ENCODE data around the gene SGPL1. TPM values are rescaled to one million over a fixed set of nuclear protein-coding genes. Genes with fewer than 3 reads are reported as not detected.

Gene SGPL1
- total RNA-seq, 2 experiments from 2014 or later = 15.1 to 16.9 TPM

- no peaks in the 10 kb centered on the region for H3K9me3 Mint-ChIP-seq
- POLR2A ChIA-PET = interaction anchor here (1.7 kb wide), 1 partner anchor 71 kb away, joined by 9 read pairs; no protein-coding TSS in a partner anchor
- peaks cover 14% of the 10 kb centered on the region for H3K4me1 ChIP-seq (ENCODE audit: insufficient read depth, low read length)
Measured at GRCh38 chr10:70887804-70888800, 72.4 kb downstream of the SGPL1 start, which contains the start of gene PCBD1. PCBD1 (minus strand) TSS chr10:70888565; CDS start chr10:70888533, 32 bp downstream.

GRCh38 chr10:70889291-70889690 lies 73.5 kb downstream of the SGPL1 start:
- H3K9me3 ChIP-seq (ENCODE audit: control insufficient read depth in 1 of 2, insufficient read depth in 1 of 2, low read length in 2 of 2) = no peaks in the 10 kb centered on the region
- Mint-ChIP-seq H3K4me1 (ENCODE audit: low read depth) (peaks cover 11% of the 10 kb centered on the region), H3K27ac (peak overlapping the region; percentile 77), H3K9me3 (no peaks in the 10 kb centered on the region), H3K4me3 (peak overlapping the region; percentile 89), H3K36me3 (ENCODE audit: low read depth) (peaks cover 5% of the 10 kb centered on the region), H3K27me3 (no peaks in the 10 kb centered on the region)
- TF ChIP-seq CTCF (IDR thresholded peaks at IDR 0.05) = no peak
- no peak overlapping the region for H3K4me3 ChIP-seq (ENCODE audit: low read length)
- no peak for ATAC-seq (ENCODE audit: poor library complexity)
- ChIA-PET POLR2A (no interaction called here), CTCF (no interaction called here)
- intact Hi-C loops (cut with DNase I, micrococcal nuclease) = loop anchor here in 1 of 2 experiments (5.0 kb wide), 1 partner anchor 657 kb away; the partner anchor contains the start of gene PPA1
- H3K4me1 ChIP-seq (ENCODE audit: insufficient read depth, low read length) = peaks cover 14% of the 10 kb centered on the region
- no peak for DNase-seq
- no peak overlapping the region for H3K27ac ChIP-seq (ENCODE audit: low read depth in 1 of 2, low read length in 2 of 2)
- H3K27me3 ChIP-seq (ENCODE audit: control insufficient read depth in 1 of 2, insufficient read depth in 2 of 2, low read length in 2 of 2) = no peaks in the 10 kb centered on the region
- H3K36me3 ChIP-seq (ENCODE audit: insufficient read depth, low read length) = peaks cover 3% of the 10 kb centered on the region

More at GRCh38 chr10:70887804-70888800, 72.4 kb downstream of the SGPL1 start, which contains the start of gene PCBD1:
- no peaks in the 10 kb centered on the region for H3K27me3 ChIP-seq (ENCODE audit: control insufficient read depth in 1 of 2, insufficient read depth in 2 of 2, low read length in 2 of 2)
- H3K27me3 Mint-ChIP-seq = no peaks in the 10 kb centered on the region
- peaks cover 11% of the 10 kb centered on the region for H3K4me1 Mint-ChIP-seq (ENCODE audit: low read depth)
- peak within 1 kb of the TSS; percentile 49 to 87 for H3K27ac ChIP-seq (ENCODE audit: low read depth in 1 of 2, low read length in 2 of 2)
- peak within 1 kb of the TSS; percentile 96 for H3K4me3 ChIP-seq (ENCODE audit: low read length)
- peaks cover 9% of the 10 kb centered on the region for H3K36me3 Mint-ChIP-seq (ENCODE audit: low read depth)
- H3K4me3 Mint-ChIP-seq = peak within 1 kb of the TSS; percentile 89
- no peaks in the 10 kb centered on the region for H3K9me3 ChIP-seq (ENCODE audit: control insufficient read depth in 1 of 2, insufficient read depth in 1 of 2, low read length in 2 of 2)
- DNase-seq (peak; percentile 43 to 84 (median 65)), ATAC-seq (ENCODE audit: poor library complexity) (peak; percentile 92)
- TF ChIP-seq CTCF (IDR thresholded peaks at IDR 0.05) = no peak
- CTCF ChIA-PET = interaction anchor here (1.0 to 1.6 kb wide), 2 partner anchors 11 to 72 kb away, joined by 3 to 4 read pairs; partner anchors contain the start of gene SGPL1
- intact Hi-C loops (cut with DNase I, micrococcal nuclease) = loop anchor here in 1 of 2 experiments (5.0 kb wide), 1 partner anchor 656 kb away; the partner anchor contains the start of gene PPA1
- peaks cover 3% of the 10 kb centered on the region for H3K36me3 ChIP-seq (ENCODE audit: insufficient read depth, low read length)
- peak within 1 kb of the TSS; percentile 77 for H3K27ac Mint-ChIP-seq

- no peak for TF ChIP-seq CTCF (IDR thresholded peaks at IDR 0.05)
- DNase-seq = no peak
- Mint-ChIP-seq H3K4me1 (ENCODE audit: low read depth) (peaks cover 11% of the 10 kb centered on the region), H3K27ac (no peak overlapping the region), H3K27me3 (no peaks in the 10 kb centered on the region), H3K9me3 (no peaks in the 10 kb centered on the region), H3K36me3 (ENCODE audit: low read depth) (no peaks in the 10 kb centered on the region), H3K4me3 (no peak overlapping the region)
- H3K27me3 ChIP-seq (ENCODE audit: control insufficient read depth in 1 of 2, insufficient read depth in 2 of 2, low read length in 2 of 2) = no peaks in the 10 kb centered on the region
- no peak overlapping the region for H3K4me3 ChIP-seq (ENCODE audit: low read length)
- intact Hi-C loops (cut with DNase I, micrococcal nuclease) = no loop called here
- ChIA-PET CTCF (no interaction called here), POLR2A (no interaction called here)
- peaks cover 14% of the 10 kb centered on the region for H3K4me1 ChIP-seq (ENCODE audit: insufficient read depth, low read length)
- H3K36me3 ChIP-seq (ENCODE audit: insufficient read depth, low read length) = no peaks in the 10 kb centered on the region
- no peak overlapping the region for H3K27ac ChIP-seq (ENCODE audit: low read depth in 1 of 2, low read length in 2 of 2)
- no peak for ATAC-seq (ENCODE audit: poor library complexity)
- no peaks in the 10 kb centered on the region for H3K9me3 ChIP-seq (ENCODE audit: control insufficient read depth in 1 of 2, insufficient read depth in 1 of 2, low read length in 2 of 2)
Measured at GRCh38 chr10:70890917-70891431, 75.2 kb downstream of the SGPL1 start.
